Stimulated activated CD4-positive, alpha-beta T cell treated with anti-CD3 and anti-CD28 coated beads, TNF-alpha, amount 100 ng/mL, for 24 hours (primary cell): ENCODE measurements around the gene SYT14.
"Not testable (repeated sequence)": the region's sequence is repeated elsewhere in the genome, so short reads cannot be mapped to it uniquely, and the experiment has no call there.

Experiments used
- DNase-seq, 3 experiments: peaks; one replicate each; pipeline ENCODE4 v3.0.0-alpha.2; 2020; ENCODE audit warnings: low read depth in 3 of 3

The SYT14 gene

GRCh38 chr1:209936125-209936524 is 1.9 kb upstream of the SYT14 start:
- no peak for DNase-seq

GRCh38 chr1:209945377-209945776 is 7.4 kb downstream of the SYT14 start:
- DNase-seq: no peak

GRCh38 chr1:209948155-209948554 is 10.1 kb downstream of the SYT14 start:
- no peak for DNase-seq

- DNase-seq: no peak
These were observed 18.1 kb downstream of the SYT14 start for GRCh38 chr1:209956116-209956515.

GRCh38 chr1:209959623-209960022 is 21.6 kb downstream of the SYT14 start:
- DNase-seq: no peak

- no peak for DNase-seq
These were observed 22.9 kb downstream of the SYT14 start for GRCh38 chr1:209960926-209961325.

GRCh38 chr1:209962388-209962787 is 24.4 kb downstream of the SYT14 start:
- no peak for DNase-seq

GRCh38 chr1:209962856-209963255 is 24.8 kb downstream of the SYT14 start:
- no peak for DNase-seq

- no peak for DNase-seq
These were observed 28.0 kb downstream of the SYT14 start for GRCh38 chr1:209965996-209966395.

GRCh38 chr1:209978721-209979120 is 40.7 kb downstream of the SYT14 start:
- not testable (repeated sequence) for DNase-seq

GRCh38 chr1:209983953-209984352 is 45.9 kb downstream of the SYT14 start:
- DNase-seq: no peak

- DNase-seq: no peak
These were observed 47.0 kb downstream of the SYT14 start for GRCh38 chr1:209985002-209985401.

GRCh38 chr1:209988706-209989105 is 50.7 kb downstream of the SYT14 start:
- DNase-seq: no peak

GRCh38 chr1:209989525-209989924 is 51.5 kb downstream of the SYT14 start:
- DNase-seq: no peak

- DNase-seq: no peak
These were observed 55.2 kb downstream of the SYT14 start for GRCh38 chr1:209993061-209993830.

- DNase-seq: no peak
These were observed 58.3 kb downstream of the SYT14 start for GRCh38 chr1:209996348-209996747.

GRCh38 chr1:209999005-209999404 is 61.0 kb downstream of the SYT14 start:
- no peak for DNase-seq

- no peak for DNase-seq
These were observed 63.7 kb downstream of the SYT14 start for GRCh38 chr1:210001751-210002150.

- DNase-seq: no peak
These were observed 65.5 kb downstream of the SYT14 start for GRCh38 chr1:210003501-210003900.

- DNase-seq: no peak
These were observed 72.1 kb downstream of the SYT14 start for GRCh38 chr1:210010161-210010560.

- no peak for DNase-seq
These were observed 83.3 kb downstream of the SYT14 start for GRCh38 chr1:210021145-210021860.

- DNase-seq: no peak
These were observed 84.0 kb downstream of the SYT14 start for GRCh38 chr1:210022044-210022443.

GRCh38 chr1:210024282-210024681 is 86.3 kb downstream of the SYT14 start:
- DNase-seq: no peak
